Activated CD8-positive, alpha-beta memory T cell treated with anti-CD3 and anti-CD28 coated beads, Interleukin-2, amount 50 U/mL, for 48 hours (primary cell): ENCODE data around the gene PTGS2.
A peak's percentile ranks its signal among the peaks of the same experiment; 100 is the strongest.

Experiments used
- DNase-seq: peaks from one replicate; pipeline ENCODE4 v3.0.0-alpha.2; 2020

The PTGS2 gene

DNA sequence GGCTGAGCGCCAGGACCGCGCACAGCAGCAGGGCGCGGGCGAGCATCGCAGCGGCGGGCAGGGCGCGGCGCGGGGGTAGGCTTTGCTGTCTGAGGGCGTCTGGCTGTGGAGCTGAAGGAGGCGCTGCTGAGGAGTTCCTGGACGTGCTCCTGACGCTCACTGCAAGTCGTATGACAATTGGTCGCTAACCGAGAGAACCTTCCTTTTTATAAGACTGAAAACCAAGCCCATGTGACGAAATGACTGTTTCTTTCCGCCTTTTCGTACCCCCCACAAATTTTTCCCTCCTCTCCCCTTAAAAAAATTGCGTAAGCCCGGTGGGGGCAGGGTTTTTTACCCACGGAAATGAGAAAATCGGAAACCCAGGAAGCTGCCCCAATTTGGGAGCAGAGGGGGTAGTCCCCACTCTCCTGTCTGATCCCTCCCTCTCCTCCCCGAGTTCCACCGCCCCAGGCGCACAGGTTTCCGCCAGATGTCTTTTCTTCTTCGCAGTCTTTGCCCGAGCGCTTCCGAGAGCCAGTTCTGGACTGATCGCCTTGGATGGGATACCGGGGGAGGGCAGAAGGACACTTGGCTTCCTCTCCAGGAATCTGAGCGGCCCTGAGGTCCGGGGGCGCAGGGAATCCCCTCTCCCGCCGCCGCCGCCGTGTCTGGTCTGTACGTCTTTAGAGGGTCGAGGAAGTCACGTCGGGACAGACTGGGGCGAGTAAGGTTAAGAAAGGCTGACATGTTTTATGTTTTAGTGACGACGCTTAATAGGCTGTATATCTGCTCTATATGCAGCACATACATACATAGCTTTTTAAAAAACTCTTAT lies at the start of gene PTGS2:
Gene PTGS2, minus strand, starts transcription at position 179 of the 817 bp plus-strand sequence. Its CDS starts 133 bp downstream, at position 46.
- DNase-seq: peak; percentile 74

GRCh38 chr1:186722711-186723309 lies 42.6 kb upstream of the PTGS2 start:
- DNase-seq: no peak

DNA sequence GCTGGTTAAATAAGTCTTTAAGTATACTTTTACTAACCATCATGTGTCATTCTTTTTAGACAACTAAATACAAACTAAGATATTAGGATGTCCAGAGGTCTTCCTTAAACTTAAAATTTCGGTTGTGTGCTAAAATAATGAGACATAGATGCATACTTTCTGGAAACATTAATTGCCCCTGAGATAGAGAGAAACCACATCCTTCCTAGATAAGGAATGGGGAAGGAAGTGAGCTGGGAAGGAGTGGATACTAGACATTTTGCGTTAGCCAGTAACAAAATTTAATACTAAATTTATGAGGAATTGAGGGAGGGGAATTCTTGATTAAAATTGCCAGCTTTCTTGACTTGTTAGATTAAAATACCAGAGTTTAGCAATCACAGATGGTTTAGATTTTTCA lies 37.1 kb upstream of the PTGS2 start:
- no peak for DNase-seq

- DNase-seq: no peak
Measured at GRCh38 chr1:186715887-186716809, 35.9 kb upstream of the PTGS2 start.

GRCh38 chr1:186710696-186711095 lies 30.5 kb upstream of the PTGS2 start:
- DNase-seq: no peak

DNA sequence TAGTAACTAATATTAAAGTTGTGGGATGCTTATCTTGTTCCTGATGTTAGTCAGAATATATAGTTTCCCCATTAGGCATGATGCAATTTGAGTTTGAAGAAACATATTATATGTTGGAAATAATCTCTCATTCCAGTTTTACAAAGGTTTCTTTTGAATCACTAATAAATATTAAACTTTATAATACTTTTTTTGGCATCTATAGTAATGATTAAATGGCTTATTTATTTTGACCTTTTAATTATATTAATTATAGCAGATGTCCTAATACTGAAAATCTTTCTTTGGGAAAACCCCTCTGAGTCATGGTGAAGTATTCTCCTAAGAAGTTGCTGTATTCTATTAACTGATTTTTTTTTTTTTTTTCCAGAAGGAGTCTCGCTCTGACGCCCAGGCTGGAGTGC lies 28.5 kb upstream of the PTGS2 start:
- DNase-seq: no peak

GRCh38 chr1:186703209-186703766 lies 23.1 kb upstream of the PTGS2 start:
- no peak for DNase-seq

DNA sequence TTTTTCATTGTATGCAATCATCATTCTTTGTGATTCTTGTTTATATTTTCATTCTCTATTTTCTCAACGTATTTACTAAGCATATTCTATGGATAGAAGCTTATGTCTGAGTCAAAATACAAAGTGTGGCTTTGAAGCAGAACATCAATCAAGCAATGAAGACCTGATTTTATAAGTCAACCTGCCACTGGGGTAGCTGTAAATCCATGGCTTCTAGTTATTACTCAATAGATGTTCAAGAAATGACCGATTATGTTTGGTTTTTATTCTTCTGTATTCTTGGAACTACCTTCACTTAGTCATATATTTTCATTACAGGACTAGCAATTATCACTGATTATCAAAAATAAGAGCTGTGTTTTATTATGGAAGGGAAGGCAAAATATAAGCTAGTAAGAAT lies 20.5 kb upstream of the PTGS2 start:
- DNase-seq: no peak

GRCh38 chr1:186699519-186699918 lies 19.3 kb upstream of the PTGS2 start:
- DNase-seq: no peak

DNA sequence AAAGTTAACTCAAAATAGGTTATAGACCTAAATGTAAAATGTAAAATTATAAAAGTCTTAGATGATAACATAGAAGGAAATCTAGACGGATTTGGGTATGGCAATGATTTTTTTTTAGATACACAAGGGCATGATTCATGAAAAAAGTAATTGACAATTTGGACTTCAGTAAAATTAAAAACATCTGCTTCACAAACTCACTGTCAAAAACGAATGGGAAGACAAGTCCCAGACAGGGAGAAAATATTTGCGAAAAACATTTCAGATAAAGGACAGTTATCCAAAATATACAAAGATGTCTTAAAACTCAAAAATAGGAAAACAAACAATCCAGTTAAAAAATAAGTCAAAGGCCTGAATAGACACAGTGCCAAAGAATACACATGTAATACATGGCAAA lies 9.7 kb upstream of the PTGS2 start:
- DNase-seq: no peak

DNA sequence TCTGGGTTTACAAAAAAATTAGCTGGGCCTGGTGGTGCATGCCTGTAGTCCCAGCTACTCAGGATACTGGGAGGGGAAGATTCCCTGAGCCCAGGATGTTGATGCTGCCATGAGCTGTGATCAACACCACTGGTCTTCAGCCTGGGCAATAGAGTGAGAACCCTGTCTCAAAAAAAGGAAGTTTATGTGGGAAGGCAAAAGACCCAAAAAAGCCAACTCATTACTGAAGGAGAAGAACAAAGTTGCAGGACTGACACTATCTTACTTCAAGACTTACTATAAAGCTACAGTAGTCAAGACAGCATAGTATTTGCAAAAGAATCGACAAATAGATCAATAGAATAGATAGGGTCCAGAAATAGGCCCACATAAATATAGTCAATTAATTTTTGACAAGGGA lies 9.2 kb upstream of the PTGS2 start:
- DNase-seq: no peak

DNA sequence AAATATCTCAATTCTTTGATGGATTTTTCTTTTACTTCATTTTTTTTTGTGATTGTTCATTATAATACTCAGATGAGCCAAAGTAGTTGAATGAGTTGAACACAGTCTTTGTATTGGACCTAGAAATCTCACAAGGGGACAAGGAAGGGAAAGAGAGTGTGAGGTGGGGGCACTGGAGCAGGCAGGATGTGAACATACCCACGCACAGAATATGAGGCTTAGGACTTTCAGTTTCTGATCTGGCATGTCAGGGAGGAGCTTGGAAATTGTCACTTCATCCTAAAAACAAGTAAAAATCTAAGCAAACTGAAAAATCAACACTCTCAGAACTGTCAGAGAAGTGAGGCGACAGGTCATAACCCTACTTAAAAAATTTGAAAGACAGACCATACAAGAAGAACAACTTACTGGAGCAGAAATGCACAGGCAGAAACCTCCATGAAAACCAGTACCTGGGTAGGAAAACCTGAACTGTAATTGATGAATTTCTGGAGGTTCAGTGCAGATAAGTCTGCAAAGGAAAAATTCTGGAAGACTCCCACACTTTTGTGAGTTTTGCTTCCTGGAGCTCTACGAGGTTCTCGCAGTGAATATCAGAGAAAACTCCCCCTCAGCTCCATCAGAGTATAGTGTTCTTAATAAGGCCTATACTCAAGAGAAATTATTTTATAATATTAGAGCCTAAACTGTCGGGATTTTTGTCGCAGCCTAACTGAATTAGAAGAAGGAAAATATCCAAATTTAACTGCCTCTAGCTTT lies 3.6 kb upstream of the PTGS2 start:
- no peak for DNase-seq

DNA sequence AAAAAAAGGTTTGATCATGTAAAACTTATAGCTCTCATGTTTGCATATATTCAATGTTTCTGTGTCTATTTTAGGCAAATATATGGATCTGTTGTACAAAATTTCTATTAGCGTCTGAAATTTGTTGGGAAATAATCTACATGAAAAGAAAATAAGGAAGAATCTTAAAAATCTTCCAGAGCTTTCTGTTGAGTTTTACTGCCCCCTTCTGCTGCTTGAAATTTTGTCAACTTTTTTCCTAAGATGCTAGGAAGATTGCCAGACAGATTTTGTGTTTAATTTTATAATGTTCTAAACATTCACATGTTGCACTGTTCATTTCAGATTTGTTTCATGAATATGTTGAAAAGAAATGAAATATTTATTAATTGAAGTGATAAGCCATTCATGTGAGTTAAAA lies 2.5 kb upstream of the PTGS2 start:
- DNase-seq: no peak

GRCh38 chr1:186681801-186682200 lies 1.6 kb upstream of the PTGS2 start:
- DNase-seq: no peak

DNA sequence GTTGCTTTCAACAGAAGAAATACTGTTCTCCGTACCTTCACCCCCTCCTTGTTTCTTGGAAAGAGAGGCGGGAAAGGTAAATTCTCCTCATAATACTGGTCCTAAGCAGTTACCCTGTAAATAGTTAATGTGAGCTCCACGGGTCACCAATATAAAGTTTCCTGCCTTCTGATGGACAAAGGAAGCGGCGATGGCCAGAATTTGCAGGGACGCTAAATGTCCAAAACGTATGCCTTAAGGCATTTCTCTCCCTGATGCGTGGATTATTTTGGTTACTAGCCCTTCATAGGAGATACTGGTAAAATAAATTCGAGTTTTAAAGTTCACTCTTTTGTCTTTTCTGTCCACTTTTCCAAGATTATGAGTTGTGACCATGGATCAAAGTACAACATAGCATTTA lies 898 bp upstream of the PTGS2 start:
- DNase-seq: no peak

- DNase-seq: no peak
Measured at GRCh38 chr1:186679924-186680244, 339 bp downstream of the PTGS2 start.

DNA sequence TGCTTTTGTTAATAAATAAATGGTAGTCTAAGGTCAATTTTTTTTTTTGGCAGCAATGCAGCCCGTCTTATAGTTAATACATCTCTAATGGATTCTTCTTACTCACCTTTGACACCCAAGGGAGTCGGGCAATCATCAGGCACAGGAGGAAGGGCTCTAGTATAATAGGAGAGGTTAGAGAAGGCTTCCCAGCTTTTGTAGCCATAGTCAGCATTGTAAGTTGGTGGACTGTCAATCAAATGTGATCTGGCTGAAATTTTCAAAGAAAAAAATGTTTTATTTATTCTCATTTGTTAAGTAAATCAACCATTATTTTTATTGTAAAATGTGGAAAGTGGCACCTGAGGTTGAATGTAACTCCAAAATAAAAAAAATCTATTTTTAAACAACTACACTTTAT lies 2.1 kb downstream of the PTGS2 start:
- no peak for DNase-seq

DNA sequence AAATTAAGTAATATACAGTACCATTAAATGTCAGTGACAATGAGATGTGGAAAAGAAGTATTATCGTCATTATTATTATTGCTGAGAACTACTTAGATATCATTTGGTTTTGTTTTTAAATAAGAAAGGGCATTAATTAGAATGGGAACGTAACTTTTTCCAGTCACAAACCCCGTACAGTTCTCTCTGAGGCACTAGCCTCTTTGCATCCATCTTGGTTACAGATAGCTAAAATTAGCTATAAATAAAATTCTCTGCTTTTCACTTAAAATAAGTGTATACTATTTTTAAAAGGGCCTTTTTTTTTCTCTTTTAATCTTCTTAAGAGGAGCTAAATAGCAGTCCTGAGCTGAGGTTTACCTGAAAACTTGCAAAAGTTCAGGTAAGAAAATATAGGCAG lies 7.6 kb downstream of the PTGS2 start:
- no peak for DNase-seq

DNA sequence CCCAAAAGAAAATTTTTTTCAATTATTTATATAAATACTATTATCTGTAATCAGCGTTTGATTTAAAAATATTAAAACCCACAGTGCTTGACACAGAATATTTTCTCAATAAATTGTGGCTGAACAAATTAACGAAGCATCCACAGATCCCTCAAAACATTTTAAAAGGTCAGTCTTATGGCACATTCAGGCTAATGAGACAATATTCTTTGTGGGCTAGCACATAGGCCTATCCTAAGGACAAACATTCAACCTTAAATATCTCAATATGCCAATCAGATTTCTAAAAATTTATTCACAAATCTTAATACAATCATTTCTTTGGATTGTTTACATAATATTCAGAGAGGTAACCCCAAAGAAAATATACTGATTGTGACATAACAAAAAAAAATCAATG lies 8.1 kb downstream of the PTGS2 start:
- DNase-seq: no peak

GRCh38 chr1:186671136-186671825 lies 8.9 kb downstream of the PTGS2 start:
- DNase-seq: no peak

GRCh38 chr1:186670297-186671135 lies 9.7 kb downstream of the PTGS2 start:
- no peak for DNase-seq
